Type B pancreatic cell (in vitro differentiated cells): ENCODE data around the gene PRRT1B. TPM values are rescaled to one million over a fixed set of nuclear protein-coding genes. Genes with fewer than 3 reads are reported as not detected.
A peak's percentile ranks its signal among the peaks of the same experiment; 100 is the strongest.

Source experiments
- DNase-seq: peaks from one replicate; pipeline ENCODE4 v3.0.0; 2021; ENCODE audit warnings: mixed read lengths; ENCODE audit not compliant: unreplicated experiment; ENCODE audit errors: extremely low spot score
- H3K27ac Mint-ChIP-seq: 2 replicates; pipeline ENCODE4 v1.8.0; 2021; ENCODE audit warnings: mild to moderate bottlenecking, mixed read lengths
- H3K27me3 Mint-ChIP-seq: 2 replicates; pipeline ENCODE4 v1.8.0; 2021; ENCODE audit warnings: mixed read lengths
- H3K36me3 Mint-ChIP-seq: 2 replicates; pipeline ENCODE4 v1.8.0; 2021; ENCODE audit warnings: mixed read lengths
- H3K4me1 Mint-ChIP-seq: one replicate; pipeline ENCODE4 v1.8.0; 2021; ENCODE audit warnings: mixed read lengths; ENCODE audit not compliant: unreplicated experiment
- H3K4me3 Mint-ChIP-seq: 2 replicates; pipeline ENCODE4 v1.8.0; 2021; ENCODE audit warnings: mild to moderate bottlenecking, mixed read lengths
- H3K9me3 Mint-ChIP-seq: 2 replicates; pipeline ENCODE4 v1.8.0; 2021; ENCODE audit warnings: mixed read lengths
- CTCF ChIP-seq: fragments of 200-600 bp; sonication (generic); conservative IDR thresholded peaks from 2 replicates; pipeline ENCODE4 v1.5.0; 2021; ENCODE audit warnings: antibody characterized with exemption, mild to moderate bottlenecking
- total RNA-seq: library from RNA; stranded (reverse); gene quantifications from 2 replicates; pipeline ENCODE4 v1.2.1, GENCODE V29; 2021; ENCODE audit warnings: low replicate concordance

Gene PRRT1B
- total RNA-seq, 1 donor from 2014 or later = 3.0 TPM

- H3K36me3 Mint-ChIP-seq = peaks cover 11% of the 10 kb centered on the region
- H3K4me3 Mint-ChIP-seq = no peak overlapping the region
- no peak for TF ChIP-seq CTCF
- H3K9me3 Mint-ChIP-seq = no peaks in the 10 kb centered on the region
- H3K4me1 Mint-ChIP-seq = no peaks in the 10 kb centered on the region
- H3K27me3 Mint-ChIP-seq = no peaks in the 10 kb centered on the region
- H3K27ac Mint-ChIP-seq = no peak overlapping the region
- DNase-seq = no peak
These were observed 22.3 kb upstream of the PRRT1B start for GRCh38 chr9:131523086-131523388.

GRCh38 chr9:131523451-131524435 is 21.6 kb upstream of the PRRT1B start:
- no peaks in the 10 kb centered on the region for H3K4me1 Mint-ChIP-seq
- no peak overlapping the region for H3K4me3 Mint-ChIP-seq
- TF ChIP-seq CTCF = no peak
- H3K9me3 Mint-ChIP-seq = no peaks in the 10 kb centered on the region
- H3K36me3 Mint-ChIP-seq = peaks cover 11% of the 10 kb centered on the region
- H3K27me3 Mint-ChIP-seq = no peaks in the 10 kb centered on the region
- no peak overlapping the region for H3K27ac Mint-ChIP-seq
- no peak for DNase-seq

GRCh38 chr9:131524665-131525315 is 20.5 kb upstream of the PRRT1B start:
- DNase-seq = no peak
- Mint-ChIP-seq H3K9me3 (no peaks in the 10 kb centered on the region), H3K4me3 (no peak overlapping the region), H3K27ac (no peak overlapping the region), H3K27me3 (no peaks in the 10 kb centered on the region), H3K36me3 (peaks cover 8% of the 10 kb centered on the region), H3K4me1 (no peaks in the 10 kb centered on the region)
- no peak for TF ChIP-seq CTCF

GRCh38 chr9:131525643-131526565 is 19.4 kb upstream of the PRRT1B start:
- H3K27me3 Mint-ChIP-seq = no peaks in the 10 kb centered on the region
- peaks cover 8% of the 10 kb centered on the region for H3K36me3 Mint-ChIP-seq
- H3K9me3 Mint-ChIP-seq = no peaks in the 10 kb centered on the region
- H3K27ac Mint-ChIP-seq = no peak overlapping the region
- no peak overlapping the region for H3K4me3 Mint-ChIP-seq
- no peak for TF ChIP-seq CTCF
- DNase-seq = no peak
- peaks cover 4% of the 10 kb centered on the region for H3K4me1 Mint-ChIP-seq

GRCh38 chr9:131528186-131528585 is 17.1 kb upstream of the PRRT1B start:
- Mint-ChIP-seq H3K4me3 (peak overlapping the region; percentile 72), H3K27ac (no peak overlapping the region)
- TF ChIP-seq CTCF = no peak

More at GRCh38 chr9:131528186-131528585, 17.1 kb upstream of the PRRT1B start:
- no peak for DNase-seq
- H3K27me3 Mint-ChIP-seq = no peaks in the 10 kb centered on the region
- H3K4me1 Mint-ChIP-seq = peaks cover 7% of the 10 kb centered on the region
- H3K36me3 Mint-ChIP-seq = peaks cover 8% of the 10 kb centered on the region
- H3K9me3 Mint-ChIP-seq = no peaks in the 10 kb centered on the region
